GM10266 (cell line): ENCODE measurements around the gene ITGA7.

Experiments used
- DNase-seq: peaks from one replicate; pipeline ENCODE4 v3.0.0; 2012; ENCODE audit errors: extremely low spot score
- CTCF ChIP-seq: IDR thresholded peaks from 2 replicates; pipeline ENCODE4 v1.5.1; 2012; ENCODE audit warnings: mild to moderate bottlenecking, low read depth; ENCODE audit not compliant: control insufficient read depth, insufficient read depth; ENCODE audit errors: missing control alignments

The ITGA7 gene

GRCh38 chr12:55702861-55703260 lies 4.8 kb downstream of the ITGA7 start:
- TF ChIP-seq CTCF = no peak
- DNase-seq = no peak

- no peak for TF ChIP-seq CTCF
Measured at GRCh38 chr12:55700255-55701018, 7.3 kb downstream of the ITGA7 start.

GRCh38 chr12:55699471-55700055 lies 8.1 kb downstream of the ITGA7 start:
- no peak for DNase-seq
- TF ChIP-seq CTCF = no peak

More at GRCh38 chr12:55700255-55701018, 7.3 kb downstream of the ITGA7 start:
- DNase-seq = no peak

- no peak for TF ChIP-seq CTCF
- DNase-seq = no peak
Measured at GRCh38 chr12:55698965-55699364, 8.7 kb downstream of the ITGA7 start.

DNA sequence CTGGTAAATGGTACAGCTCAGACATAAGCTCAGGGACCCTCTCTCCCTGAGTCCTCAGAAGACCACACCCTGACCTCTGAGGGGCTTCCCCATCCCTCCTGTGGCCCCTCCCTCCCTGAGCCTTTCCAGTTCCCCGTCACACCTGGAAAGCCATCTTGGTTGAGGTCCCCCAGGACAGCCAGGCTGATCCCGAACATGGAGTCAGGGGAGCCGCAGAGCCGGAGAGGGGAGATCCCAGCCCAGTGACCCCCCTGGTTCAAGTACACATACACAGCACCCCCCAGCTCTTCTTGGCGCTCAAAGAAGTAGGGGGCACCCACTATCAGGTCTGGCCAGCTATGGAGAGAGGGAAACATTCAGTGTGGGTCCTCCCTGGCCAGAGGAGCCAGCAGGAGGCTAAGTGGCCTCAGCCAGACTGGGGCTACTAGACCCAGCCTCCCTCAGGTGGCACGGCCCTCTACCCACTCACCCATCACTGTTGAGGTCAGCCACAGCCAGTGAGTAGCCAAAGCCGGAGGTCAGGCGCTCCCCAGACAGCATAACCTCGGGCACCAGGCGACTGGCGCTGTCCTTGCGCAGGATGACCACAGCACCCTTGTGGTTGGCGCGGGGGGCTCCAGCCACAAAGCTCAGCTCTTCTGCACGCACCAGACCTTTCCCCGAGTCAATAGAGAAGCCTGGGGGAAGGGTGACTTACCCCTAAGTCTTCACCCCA lies 9.3 kb downstream of the ITGA7 start:
- no peak for TF ChIP-seq CTCF
- no peak for DNase-seq

DNA sequence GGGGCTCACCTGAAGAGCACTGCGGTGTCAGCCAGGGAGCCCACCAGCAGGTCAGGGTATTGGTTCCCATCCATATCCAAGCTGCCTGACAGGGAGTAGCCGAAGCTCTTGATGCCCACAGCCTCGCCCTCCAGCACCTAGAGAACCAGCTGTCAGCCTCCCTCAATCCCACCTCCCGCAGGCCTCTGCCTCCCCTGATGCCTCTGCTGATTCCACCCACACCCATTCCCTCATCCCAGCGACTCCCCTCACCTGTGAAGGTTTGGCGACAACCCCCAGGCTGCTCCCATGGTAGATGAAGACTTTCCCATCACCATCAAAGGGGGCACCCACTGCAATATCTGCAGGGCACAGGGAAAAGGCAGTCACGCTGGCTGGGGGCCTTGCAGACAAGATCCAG lies 10.0 kb downstream of the ITGA7 start:
- DNase-seq = no peak
- TF ChIP-seq CTCF = no peak
